Activated T-cell treated with anti-CD3 and anti-CD28 coated beads, Interleukin-2, amount 50 U/mL, for 4 hours (primary cell): Measurements from ENCODE around the gene TFDP1. TPM values are rescaled to one million over a fixed set of nuclear protein-coding genes. Genes with fewer than 3 reads are reported as not detected.
"Not testable (repeated sequence)": the region's sequence is repeated elsewhere in the genome, so short reads cannot be mapped to it uniquely, and the experiment has no call there.

ENCODE experiments used
- ATAC-seq, 2 donors: fragments of 200-7000 bp; cut with Tn5 transposase; one replicate each; pipeline ENCODE4 v1.10.0; 2021
- DNase-seq: peaks from one replicate; pipeline ENCODE4 v3.0.0-alpha.2; 2020
- H3K27me3 Mint-ChIP-seq: one replicate; pipeline ENCODE4 v1.8.0; 2021; ENCODE audit warnings: low read depth, mixed read lengths
- H3K36me3 Mint-ChIP-seq: one replicate; pipeline ENCODE4 v1.8.0; 2022; ENCODE audit warnings: mixed read lengths; ENCODE audit not compliant: insufficient read depth
- H3K4me1 Mint-ChIP-seq: one replicate; pipeline ENCODE4 v1.8.0; 2021; ENCODE audit warnings: low read depth, mixed read lengths
- H3K4me3 Mint-ChIP-seq: one replicate; pipeline ENCODE4 v1.8.0; 2021; ENCODE audit warnings: mild to moderate bottlenecking, moderate library complexity, mixed read lengths
- H3K9me3 Mint-ChIP-seq: one replicate; pipeline ENCODE4 v1.8.0; 2021; ENCODE audit warnings: mixed read lengths
- total RNA-seq, 3 donors: library from RNA; stranded (reverse); gene quantifications; one replicate each; pipeline ENCODE4 v1.2.1, GENCODE V29; 2021

Gene TFDP1
- total RNA-seq, 3 donors from 2014 or later, result 147 to 200 (median 172) TPM

DNA sequence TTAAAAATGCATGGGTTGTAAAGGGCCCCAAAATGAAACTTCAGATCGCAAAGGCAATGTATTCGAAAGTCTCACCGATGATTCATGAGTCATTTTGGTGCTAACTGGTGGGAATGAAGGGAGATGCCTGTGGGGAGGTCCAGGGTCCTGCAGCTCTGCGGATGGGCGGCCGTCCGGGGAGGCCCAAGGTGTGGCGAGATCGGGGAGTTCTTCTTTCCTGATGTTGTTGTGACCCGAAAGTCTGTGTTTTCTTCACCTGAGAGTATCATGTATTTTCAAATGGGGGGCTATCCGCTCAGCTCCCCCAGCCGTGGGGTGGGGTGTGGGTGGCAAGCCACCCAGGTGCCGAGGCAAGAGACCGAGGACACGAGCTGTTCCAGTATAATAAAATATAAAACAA is 36.5 kb downstream of the TFDP1 start:
- Mint-ChIP-seq H3K4me3 (no peak overlapping the region), H3K27me3 (no peaks in the 10 kb centered on the region), H3K9me3 (no peaks in the 10 kb centered on the region), H3K36me3 (peaks cover 17% of the 10 kb centered on the region), H3K4me1 (peaks cover 3% of the 10 kb centered on the region)
- no peak for ATAC-seq
- no peak for DNase-seq

DNA sequence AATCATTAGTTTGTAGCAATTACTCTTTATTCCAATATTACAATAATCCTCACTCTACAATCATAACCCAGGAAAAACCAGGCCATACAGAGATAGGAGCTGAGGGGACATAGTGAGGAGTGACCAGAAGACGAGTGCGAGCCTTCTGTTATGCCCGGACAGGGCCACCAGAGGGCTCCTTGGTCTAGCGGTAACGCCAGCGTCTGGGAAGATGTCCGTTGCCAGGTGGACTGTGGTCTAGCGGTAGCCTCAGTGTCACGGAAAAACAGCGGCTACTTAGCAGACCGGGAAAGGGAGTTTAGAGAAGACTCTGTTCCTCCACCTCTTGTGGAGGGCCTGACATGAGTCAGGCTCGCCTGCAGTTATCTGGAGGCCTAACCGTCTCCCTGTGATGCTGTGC is 36.9 kb downstream of the TFDP1 start:
- not testable (repeated sequence) for DNase-seq, H3K9me3 Mint-ChIP-seq, H3K4me1 Mint-ChIP-seq, ATAC-seq, H3K27me3 Mint-ChIP-seq, H3K4me3 Mint-ChIP-seq
- peaks cover 16% of the 10 kb centered on the region for H3K36me3 Mint-ChIP-seq

DNA sequence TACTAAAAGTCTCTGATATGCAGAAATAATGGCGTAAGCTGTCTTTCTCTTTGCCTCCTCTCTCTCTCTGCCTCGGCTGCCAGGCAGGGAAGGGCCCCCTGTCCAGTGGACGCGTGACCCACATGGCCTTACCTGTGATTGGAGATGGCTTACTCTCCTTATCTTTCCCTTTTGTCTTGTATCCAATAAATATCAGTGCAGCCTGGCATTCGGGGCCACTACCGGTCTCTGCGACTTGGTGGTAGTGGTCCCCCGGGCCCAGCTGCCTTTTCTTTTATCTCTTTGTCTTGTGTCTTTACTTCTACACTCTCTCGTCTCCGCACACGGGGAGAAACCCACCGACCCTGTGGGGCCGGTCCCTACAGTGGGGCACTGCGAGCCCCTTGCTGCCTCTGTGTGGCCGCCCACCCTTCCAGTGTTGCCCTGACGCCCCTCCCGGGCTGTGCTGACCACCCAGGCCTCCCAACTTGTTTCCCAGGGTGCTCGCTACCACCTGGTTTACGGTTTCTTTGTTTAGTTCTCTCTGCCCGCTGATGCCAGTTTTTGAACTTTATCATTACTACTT is 37.5 kb downstream of the TFDP1 start:
- not testable (repeated sequence) for DNase-seq, H3K4me1 Mint-ChIP-seq, H3K4me3 Mint-ChIP-seq, H3K27me3 Mint-ChIP-seq, ATAC-seq, H3K9me3 Mint-ChIP-seq
- H3K36me3 Mint-ChIP-seq, result peaks cover 18% of the 10 kb centered on the region

DNA sequence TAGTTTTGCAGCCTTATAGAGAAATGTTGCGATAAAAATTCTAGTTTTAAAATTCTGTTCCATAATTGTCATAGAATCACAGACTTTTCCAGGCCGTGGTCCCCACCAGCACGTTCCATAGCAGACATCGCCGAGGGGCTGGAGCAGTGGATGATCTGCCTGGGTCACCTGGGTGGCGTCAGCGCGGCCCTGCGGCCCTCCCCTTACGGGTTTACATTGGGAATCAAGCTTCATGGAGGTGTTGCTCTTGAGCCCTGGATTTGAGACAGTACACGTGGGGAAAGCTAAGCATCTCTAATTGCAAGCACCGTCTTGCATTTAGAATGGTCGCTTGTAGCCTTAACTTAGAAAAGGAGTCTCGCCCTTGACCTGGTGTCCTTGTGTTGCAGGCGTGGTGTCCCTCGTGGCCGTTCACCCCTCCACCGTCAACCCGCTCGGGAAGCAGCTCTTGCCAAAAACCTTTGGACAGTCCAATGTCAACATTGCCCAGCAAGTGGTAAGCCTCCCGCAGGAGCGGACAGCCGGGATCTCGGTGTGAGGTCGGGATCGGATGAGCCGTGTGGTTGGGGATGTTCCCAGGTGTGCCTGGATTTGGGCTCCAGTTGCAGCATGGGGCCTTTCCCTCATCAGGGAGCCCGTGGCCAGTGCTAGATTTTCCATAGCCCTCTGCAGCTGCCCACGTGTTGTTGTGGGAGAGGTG is 38.4 kb downstream of the TFDP1 start:
- no peak for DNase-seq
- H3K36me3 Mint-ChIP-seq, result peaks cover 19% of the 10 kb centered on the region
- no peak for ATAC-seq
- H3K9me3 Mint-ChIP-seq, result no peaks in the 10 kb centered on the region
- H3K4me3 Mint-ChIP-seq, result no peak overlapping the region
- H3K27me3 Mint-ChIP-seq, result no peaks in the 10 kb centered on the region
- H3K4me1 Mint-ChIP-seq, result peaks cover 3% of the 10 kb centered on the region

DNA sequence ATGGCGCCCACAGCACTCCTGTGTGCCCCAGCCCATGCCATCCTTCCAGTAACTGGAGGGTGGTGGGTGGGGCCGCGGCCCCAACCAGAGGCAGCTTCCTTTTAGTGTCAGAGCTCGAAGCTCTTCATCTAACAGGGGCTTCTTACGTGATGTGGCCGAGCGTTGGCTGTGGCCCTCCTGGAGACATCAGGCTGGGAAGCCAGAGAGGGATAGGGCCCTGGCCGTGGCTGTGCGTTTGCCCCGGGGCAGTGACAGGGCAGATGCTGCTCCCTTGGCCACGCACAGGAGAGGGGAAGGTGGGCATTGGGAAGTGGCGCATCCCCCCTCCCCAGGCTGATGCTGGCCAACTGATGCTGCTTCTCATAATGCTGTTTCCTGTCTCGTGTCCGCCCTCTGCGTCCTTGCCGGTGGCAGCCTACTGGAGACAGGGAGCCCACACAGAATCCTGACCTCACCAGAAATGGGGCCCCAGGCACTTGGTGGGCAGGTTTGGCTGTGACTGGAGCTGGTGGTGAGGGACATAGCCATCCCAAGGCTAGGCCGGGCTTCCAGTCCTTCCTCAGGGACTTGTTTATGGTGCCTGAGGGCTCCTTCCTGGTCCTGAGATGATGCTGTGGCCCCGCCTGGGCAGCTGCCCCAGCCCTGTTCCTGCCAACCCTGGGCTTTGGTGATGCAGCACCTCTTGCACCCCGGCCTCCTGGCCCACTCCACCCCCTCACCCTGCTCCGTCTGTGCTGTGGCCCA is 39.1 kb downstream of the TFDP1 start:
- peaks cover 21% of the 10 kb centered on the region for H3K36me3 Mint-ChIP-seq
- peaks cover 1% of the 10 kb centered on the region for H3K4me1 Mint-ChIP-seq
- ATAC-seq (no peak), DNase-seq (no peak)
- no peak overlapping the region for H3K4me3 Mint-ChIP-seq
- H3K27me3 Mint-ChIP-seq, result no peaks in the 10 kb centered on the region
- H3K9me3 Mint-ChIP-seq, result no peaks in the 10 kb centered on the region

- no peak for ATAC-seq
- H3K27me3 Mint-ChIP-seq, result no peaks in the 10 kb centered on the region
- H3K9me3 Mint-ChIP-seq, result no peaks in the 10 kb centered on the region
- no peaks in the 10 kb centered on the region for H3K4me1 Mint-ChIP-seq
- DNase-seq, result no peak
- H3K4me3 Mint-ChIP-seq, result no peak overlapping the region
- peaks cover 23% of the 10 kb centered on the region for H3K36me3 Mint-ChIP-seq
Measured at GRCh38 chr13:113624235-113624587, 39.7 kb downstream of the TFDP1 start.

DNA sequence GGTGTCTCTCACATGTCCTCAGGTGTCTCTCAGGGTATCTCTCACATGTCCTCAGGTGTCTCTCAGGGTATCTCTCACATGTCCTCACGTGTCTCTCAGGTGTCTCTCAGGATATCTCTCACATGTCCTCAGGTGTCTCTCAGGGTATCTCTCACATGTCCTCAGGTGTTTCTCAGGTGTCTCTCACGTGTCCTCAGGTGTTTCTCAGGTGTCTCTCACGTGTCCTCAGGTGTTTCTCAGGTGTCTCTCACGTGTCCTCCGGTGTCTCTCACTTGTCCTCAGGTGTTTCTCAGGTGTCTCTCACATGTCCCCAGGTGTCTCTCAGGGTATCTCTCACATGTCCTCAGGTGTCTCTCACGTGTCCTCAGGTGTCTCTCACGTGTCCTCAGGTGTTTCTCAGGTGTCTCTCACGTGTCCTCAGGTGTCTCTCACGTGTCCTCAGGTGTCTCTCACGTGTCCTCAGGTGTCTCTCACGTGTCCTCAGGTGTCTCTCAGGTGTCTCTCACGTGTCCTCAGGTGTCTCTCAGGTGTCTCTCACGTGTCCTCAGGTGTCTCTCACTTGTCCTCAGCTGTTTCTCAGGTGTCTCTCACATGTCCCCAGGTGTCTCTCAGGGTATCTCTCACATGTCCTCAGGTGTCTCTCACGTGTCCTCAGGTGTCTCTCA is 40.2 kb downstream of the TFDP1 start:
- H3K4me3 Mint-ChIP-seq, H3K4me1 Mint-ChIP-seq, H3K27me3 Mint-ChIP-seq, H3K9me3 Mint-ChIP-seq, ATAC-seq, DNase-seq: not testable (repeated sequence)
- H3K36me3 Mint-ChIP-seq, result peaks cover 23% of the 10 kb centered on the region

GRCh38 chr13:113625965-113626721 is 41.6 kb downstream of the TFDP1 start:
- DNase-seq (no peak), ATAC-seq (no peak)
- no peaks in the 10 kb centered on the region for H3K9me3 Mint-ChIP-seq
- no peaks in the 10 kb centered on the region for H3K4me1 Mint-ChIP-seq
- H3K27me3 Mint-ChIP-seq, result no peaks in the 10 kb centered on the region
- no peak overlapping the region for H3K4me3 Mint-ChIP-seq
- H3K36me3 Mint-ChIP-seq, result peaks cover 21% of the 10 kb centered on the region

DNA sequence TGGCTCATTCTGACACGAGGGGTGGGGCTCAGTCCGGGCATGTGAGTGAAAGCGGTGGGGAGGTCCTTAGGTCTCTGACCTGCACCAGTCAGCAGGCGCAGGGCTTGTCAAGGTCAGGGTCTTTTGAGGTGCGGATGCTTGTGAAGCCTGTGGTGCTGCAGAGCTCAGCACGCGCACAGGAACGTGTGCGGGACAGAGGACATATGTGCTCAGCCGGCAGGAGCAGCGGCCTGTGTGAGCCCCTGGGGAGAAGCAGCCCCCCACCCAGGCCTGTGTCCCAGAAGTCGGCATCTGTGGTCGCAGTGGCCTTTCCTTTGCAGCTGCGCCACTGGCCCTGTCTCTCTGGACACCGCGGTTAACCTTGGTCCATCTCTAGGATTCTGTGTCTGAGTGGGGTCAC is 42.6 kb downstream of the TFDP1 start:
- Mint-ChIP-seq H3K27me3 (no peaks in the 10 kb centered on the region), H3K9me3 (no peaks in the 10 kb centered on the region), H3K36me3 (peaks cover 24% of the 10 kb centered on the region), H3K4me3 (no peak overlapping the region), H3K4me1 (no peaks in the 10 kb centered on the region)
- no peak for DNase-seq
- ATAC-seq, result no peak

DNA sequence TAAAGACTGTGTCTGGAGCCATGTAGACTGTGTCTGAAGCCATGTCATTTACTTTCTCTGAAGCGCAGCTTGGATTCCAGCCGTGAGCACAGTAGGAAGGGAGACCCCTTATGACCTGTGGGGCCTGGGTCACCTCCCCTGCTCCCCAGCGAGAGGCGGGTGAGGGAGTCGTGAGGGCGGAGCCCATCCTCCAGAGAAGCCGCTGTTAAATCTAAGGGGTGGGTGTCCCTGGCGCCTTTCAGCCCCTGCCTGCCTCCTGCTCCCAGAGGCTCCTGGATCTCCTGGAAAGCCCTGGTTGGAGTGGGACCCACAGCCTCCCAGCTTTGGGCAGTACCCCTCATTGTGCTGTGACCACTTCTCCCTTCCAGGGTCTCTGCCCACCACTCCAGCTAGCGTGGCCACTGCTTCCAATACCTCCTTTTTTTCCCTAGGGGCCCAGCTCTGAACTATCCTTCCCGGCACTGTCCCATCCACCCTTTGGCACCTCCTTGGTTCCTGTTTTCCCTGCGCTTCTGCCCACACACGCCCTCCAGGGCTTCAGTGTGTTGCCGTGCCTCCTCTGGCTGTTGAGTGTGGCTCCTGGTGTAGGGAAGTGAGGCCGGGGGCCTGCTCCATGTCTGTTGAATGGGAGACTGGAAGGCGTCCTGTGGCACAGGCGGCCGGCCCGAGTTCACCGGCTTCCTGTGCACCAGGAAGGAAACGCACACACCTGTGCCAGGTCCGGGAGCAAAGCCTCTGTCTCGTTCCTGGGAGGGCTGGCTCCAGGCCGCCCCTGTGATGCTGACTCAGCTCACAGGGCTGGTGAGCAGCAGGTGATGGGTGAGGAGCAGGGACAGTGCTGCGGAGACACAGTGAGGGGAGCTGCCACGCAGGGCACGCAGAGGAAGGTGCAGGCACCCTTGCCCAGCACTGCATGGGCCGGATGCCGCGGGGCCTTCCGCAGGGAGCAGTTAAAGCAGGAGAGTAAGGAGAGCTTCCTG is 44.0 kb downstream of the TFDP1 start:
- Mint-ChIP-seq H3K27me3 (no peaks in the 10 kb centered on the region), H3K4me1 (peaks cover 7% of the 10 kb centered on the region), H3K4me3 (no peak overlapping the region), H3K9me3 (no peaks in the 10 kb centered on the region), H3K36me3 (peaks cover 28% of the 10 kb centered on the region)
- DNase-seq, result no peak
- ATAC-seq, result no peak

DNA sequence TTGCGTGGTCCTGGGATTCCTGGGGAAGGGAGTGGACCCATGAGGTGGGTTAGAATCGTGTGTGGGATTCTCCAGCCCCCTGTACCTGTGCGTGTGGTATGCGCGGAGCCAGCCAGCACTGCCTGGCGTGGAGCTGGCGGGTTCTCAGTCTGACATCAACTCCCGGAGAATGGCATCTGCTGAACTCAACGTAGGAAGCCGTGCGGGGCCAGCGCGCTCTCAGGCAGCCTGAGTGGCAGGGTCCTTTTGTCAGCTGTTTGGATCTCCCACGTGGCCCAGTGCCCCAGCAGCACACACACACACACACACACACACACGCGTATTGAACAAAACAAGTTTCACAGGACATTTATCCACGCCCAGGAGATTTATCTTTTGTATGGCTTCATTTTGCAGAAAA is 45.3 kb downstream of the TFDP1 start:
- no peaks in the 10 kb centered on the region for H3K9me3 Mint-ChIP-seq
- no peaks in the 10 kb centered on the region for H3K27me3 Mint-ChIP-seq
- no peak overlapping the region for H3K4me3 Mint-ChIP-seq
- no peak for DNase-seq
- ATAC-seq, result no peak
- H3K4me1 Mint-ChIP-seq, result peaks cover 20% of the 10 kb centered on the region
- peaks cover 35% of the 10 kb centered on the region for H3K36me3 Mint-ChIP-seq

DNA sequence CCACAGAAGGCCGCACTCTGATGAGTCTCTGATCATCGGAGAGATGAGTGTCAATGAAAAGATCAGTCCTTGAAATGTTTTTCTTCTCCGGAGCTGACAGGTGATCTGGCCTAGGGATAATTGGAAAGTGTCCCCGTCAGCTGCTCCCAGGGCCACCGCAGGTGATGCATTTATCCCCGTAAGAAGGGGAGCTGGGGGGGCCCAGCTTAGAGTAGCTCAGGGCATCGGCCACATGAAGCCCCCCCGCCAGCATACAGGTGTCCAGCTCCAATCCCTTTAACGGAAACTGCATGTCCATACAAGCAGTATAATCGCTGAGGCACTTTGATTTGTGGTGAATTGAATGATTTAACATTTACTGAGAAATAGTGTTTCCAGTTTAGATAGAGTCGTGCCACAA is 45.7 kb downstream of the TFDP1 start:
- H3K36me3 Mint-ChIP-seq, result peaks cover 35% of the 10 kb centered on the region
- DNase-seq (no peak), ATAC-seq (no peak)
- no peak overlapping the region for H3K4me3 Mint-ChIP-seq
- H3K27me3 Mint-ChIP-seq, result no peaks in the 10 kb centered on the region
- H3K4me1 Mint-ChIP-seq, result peaks cover 23% of the 10 kb centered on the region
- no peaks in the 10 kb centered on the region for H3K9me3 Mint-ChIP-seq

DNA sequence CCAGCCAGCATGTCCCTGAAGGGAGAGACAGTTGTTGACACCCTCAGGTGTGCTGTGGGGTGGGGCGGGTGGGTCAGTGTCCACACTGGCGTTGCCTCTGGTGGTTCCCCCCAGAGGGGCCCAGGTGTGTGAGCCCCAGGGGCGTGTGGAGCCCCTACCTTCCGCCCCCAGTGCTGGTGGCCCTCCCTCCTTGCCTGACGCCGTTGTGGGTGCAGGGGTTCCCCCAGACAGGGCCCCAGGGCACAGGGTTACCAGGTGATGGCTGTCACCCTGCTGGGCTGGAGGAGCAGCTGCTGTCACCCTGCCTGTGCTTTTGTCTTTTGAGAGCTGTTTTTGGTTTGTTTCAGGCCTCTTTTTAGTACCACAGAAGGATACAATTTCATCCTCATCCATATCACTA is 46.3 kb downstream of the TFDP1 start:
- Mint-ChIP-seq H3K36me3 (peaks cover 35% of the 10 kb centered on the region), H3K4me3 (no peak overlapping the region), H3K9me3 (no peaks in the 10 kb centered on the region), H3K4me1 (peaks cover 23% of the 10 kb centered on the region), H3K27me3 (no peaks in the 10 kb centered on the region)
- no peak for DNase-seq
- ATAC-seq, result no peak
